ENCODE data around the gene FOXP3. TPM values are rescaled to one million over a fixed set of nuclear protein-coding genes. Genes with fewer than 3 reads are reported as not detected.

FOXP3 gene
- total and polyA plus RNA-seq, 2 donors (not counting 3 experiments of a cell fraction or from before 2014, with no cell fraction given): 0.06 TPM; not detected in 1

- no peak overlapping the region for H3K4me2 ChIP-seq (ENCODE audit: insufficient read depth, low read length)
- BruUV-seq (replicated peaks): no TSS peak
- intact Hi-C loops (cut with micrococcal nuclease) (no loop called here), dilution Hi-C loops (cut with MboI; ENCODE audit: extremely low pct_ligation_motif_present, low sequenced_read_pairs) (no loop called here)
- no peak overlapping the region for H2AFZ ChIP-seq (ENCODE audit: low read depth, low read length)
- H3K27ac ChIP-seq (ENCODE audit: insufficient read depth, low read depth, low read length): no peak overlapping the region
- H3K79me2 ChIP-seq (ENCODE audit: control insufficient read depth, insufficient read depth, low read length): no peaks in the 10 kb centered on the region
- FAIRE-seq (no peak), DNase-seq (ENCODE audit: low read depth, low spot score) (no peak)
- no peak for TF ChIP-seq MYC (IDR thresholded peaks at IDR 0.05; ENCODE audit: low read depth, low read length)
- no peak for TF ChIP-seq POLR2AphosphoS5 (IDR thresholded peaks at IDR 0.05; ENCODE audit: insufficient read depth, low read depth, low read length)
- no peak for TF ChIP-seq CTCF (IDR thresholded peaks at IDR 0.05; ENCODE audit: extremely low read depth in 1 of 2, insufficient read depth in 1 of 2, low read depth in 1 of 2, low read length in 2 of 2)
- no peak for TF ChIP-seq FOS (IDR thresholded peaks at IDR 0.05; ENCODE audit: borderline replicate concordance, insufficient read depth, low read length)
- no peak for TF ChIP-seq EZH2 (IDR thresholded peaks at IDR 0.05; ENCODE audit: borderline replicate concordance, low read depth, low read length, severe bottlenecking)
- TF ChIP-seq GATA2 (IDR thresholded peaks at IDR 0.05; ENCODE audit: insufficient read depth, insufficient read length, low read depth, low read length): no peak
- no peak for TF ChIP-seq JUN (IDR thresholded peaks at IDR 0.05; ENCODE audit: borderline replicate concordance, insufficient read depth, insufficient read length, low read depth)
- TF ChIP-seq POLR2A (IDR thresholded peaks at IDR 0.05; ENCODE audit: low read depth, low read length): no peak
- no peak for TF ChIP-seq MAX (IDR thresholded peaks at IDR 0.05; ENCODE audit: insufficient read depth, insufficient read length)
- no peak overlapping the region for H3K9ac ChIP-seq (replicated peaks; ENCODE audit: extremely low read depth, insufficient read depth, low read length)
- no peaks in the 10 kb centered on the region for H4K20me1 ChIP-seq (replicated peaks; ENCODE audit: control insufficient read depth, extremely low read depth, insufficient read depth, low read length)
- no peaks in the 10 kb centered on the region for H3K36me3 ChIP-seq (ENCODE audit: control insufficient read depth in 2 of 2, extremely low read depth in 1 of 2, insufficient read depth in 2 of 2, low read length in 2 of 2)
- H3K9me3 ChIP-seq (replicated peaks; ENCODE audit: control insufficient read depth, insufficient read depth, low read length): no peaks in the 10 kb centered on the region
- H3K9me1 ChIP-seq (replicated peaks; ENCODE audit: control insufficient read depth, extremely low read depth, insufficient read depth, low read length): no peaks in the 10 kb centered on the region
- no peak overlapping the region for H3K4me3 ChIP-seq (replicated peaks in 1 of 3; ENCODE audit: insufficient read depth in 1 of 3, low read depth in 1 of 3, low read length in 3 of 3)
- H3K4me1 ChIP-seq (ENCODE audit: control insufficient read depth, extremely low read depth, insufficient read depth, low read length): no peaks in the 10 kb centered on the region
- ChIA-PET POLR2A (no interaction called here), CTCF (interaction anchor here (0.7 kb wide), 1 partner anchor 34 kb away, joined by 3 read pairs; no protein-coding TSS in a partner anchor)
- H3K27me3 ChIP-seq (ENCODE audit: control insufficient read depth in 2 of 2, insufficient read depth in 2 of 2, low read length in 2 of 2): no peaks in the 10 kb centered on the region
These were observed 37.6 kb downstream of the FOXP3 start for GRCh38 chrX:49226946-49227345.

Data from endothelial cell of umbilical vein (primary cell).